Kidney (tissue), 14 donors: ENCODE data around the gene MAP3K6. TPM values are rescaled to one million over a fixed set of nuclear protein-coding genes. Genes with fewer than 3 reads are reported as not detected.

Source experiments
- DNase-seq, 5 donors: peaks; one replicate each; pipeline ENCODE4 v3.0.0-alpha.2; 2013 to 2020
- FAIRE-seq: peaks from 2 replicates; lab custom pipeline; 2012; peaks lifted over from hg19 to GRCh38; lab: Jason Lieb, UNC
- H3K27ac ChIP-seq, 2 donors: one replicate each; pipeline ENCODE4 v1.7.0; 2013; ENCODE audit warnings: low read depth in 2 of 2, low read length in 2 of 2, inconsistent platforms in 1 of 2
- H3K27me3 ChIP-seq: one replicate; pipeline ENCODE4 v1.7.1; 2013; ENCODE audit warnings: low read length, inconsistent platforms; ENCODE audit not compliant: control insufficient read depth, insufficient read depth
- H3K36me3 ChIP-seq, 3 donors: one replicate each; pipeline versions ENCODE4 v1.7.0 to v1.7.1; 2013; ENCODE audit warnings: low read length in 3 of 3, control low read depth in 1 of 3, inconsistent platforms in 1 of 3; ENCODE audit not compliant: insufficient read depth in 3 of 3, control insufficient read depth in 2 of 3
- H3K4me1 ChIP-seq, 3 donors: one replicate each; pipeline versions ENCODE4 v1.7.0 to v1.7.1; 2013; ENCODE audit warnings: low read length in 3 of 3, inconsistent platforms in 1 of 3, low read depth in 1 of 3; ENCODE audit not compliant: control insufficient read depth in 2 of 3, insufficient read depth in 2 of 3
- H3K4me3 ChIP-seq, 3 donors: one replicate each; pipeline versions ENCODE4 v1.7.0 to v1.8.1; 2013; ENCODE audit warnings: low read length in 3 of 3, control low read depth in 1 of 3, inconsistent platforms in 1 of 3
- H3K9ac ChIP-seq, 3 donors: one replicate each; pipeline versions ENCODE4 v1.7.0 to v1.7.1; 2013; ENCODE audit warnings: low read length in 3 of 3, control low read depth in 1 of 3, inconsistent platforms in 1 of 3
- H3K9me3 ChIP-seq, 3 donors: one replicate each; pipeline versions ENCODE4 v1.7.0 to v1.7.1; 2013; ENCODE audit warnings: low read length in 3 of 3, control low read depth in 1 of 3, inconsistent platforms in 1 of 3; ENCODE audit not compliant: control insufficient read depth in 2 of 3, insufficient read depth in 1 of 3
- CTCF ChIP-seq: IDR thresholded peaks from 3 replicates; pipeline ENCODE4 v1.5.1; 2012; ENCODE audit warnings: mild to moderate bottlenecking, moderate library complexity, borderline replicate concordance; ENCODE audit not compliant: insufficient read depth; ENCODE audit errors: extremely low read depth
- intact Hi-C: fragments of 100-400 bp; cut with DNase I; formaldehyde crosslinking; loops from one replicate; pipeline ENCODE4 v1.11.1; 2022
- polyA plus RNA-seq: library from polyadenylated mRNA; stranded (reverse); fragments of 350-450 nt; fragmentation: Illumina TruSeq; extraction: RNeasy Lipid Tissue Mini Kit (QIAGEN cat#74804); gene quantifications from one replicate; pipeline ENCODE4 v1.2.3, GENCODE V29; 2014; ENCODE audit warnings: low read depth, low replicate concordance; ENCODE audit not compliant: insufficient read depth
- total RNA-seq: library from RNA; stranded (reverse); fragmentation: NEBNext Ultra II Directional; extraction: Animal tissue kit (Norgen Biotek cat#: 25700); gene quantifications from one replicate; pipeline ENCODE4 v1.2.1, GENCODE V29; 2021
- donor health status: control.
- donor health status: control.
- donor health status: control.
- donor health status: control.
- donor health status: control.
- donor health status: DM: yes; HTN: yes; CAD: no.
- donor health status: Normal renal cell carcinoma (clear cell type).

Gene MAP3K6
- total and polyA plus RNA-seq, 2 donors from 2014 or later: 59.7 to 86.7 TPM

GRCh38 chr1:27383661-27384060 lies 16.9 kb upstream of the MAP3K6 start:
- Histone ChIP-seq H3K27ac (no peak overlapping the region), H3K36me3 (no peaks in the 10 kb centered on the region), H3K27me3 (no peaks in the 10 kb centered on the region), H3K4me3 (no peak overlapping the region), H3K4me1 (no peaks in the 10 kb centered on the region), H3K9ac (no peak overlapping the region), H3K9me3 (no peaks in the 10 kb centered on the region)
- DNase-seq: no peak
- intact Hi-C loops: no loop called here
- no peak for FAIRE-seq
- TF ChIP-seq CTCF: no peak

GRCh38 chr1:27383039-27383605 lies 16.4 kb upstream of the MAP3K6 start, which contains the start of gene CD164L2:
CD164L2 (minus strand) TSS chr1:27383333; CDS start chr1:27383239, 94 bp downstream.
- no peaks in the 10 kb centered on the region for H3K36me3 ChIP-seq
- H3K9ac ChIP-seq: no peak within 1 kb of the TSS
- FAIRE-seq (no peak), DNase-seq (peak; percentile 48 to 87 (median 69))
- H3K4me3 ChIP-seq: no peak within 1 kb of the TSS
- no peak within 1 kb of the TSS for H3K27ac ChIP-seq
- TF ChIP-seq CTCF: no peak
- H3K9me3 ChIP-seq: no peaks in the 10 kb centered on the region
- H3K27me3 ChIP-seq: no peaks in the 10 kb centered on the region
- no peaks in the 10 kb centered on the region for H3K4me1 ChIP-seq
- intact Hi-C loops: no loop called here

DNA sequence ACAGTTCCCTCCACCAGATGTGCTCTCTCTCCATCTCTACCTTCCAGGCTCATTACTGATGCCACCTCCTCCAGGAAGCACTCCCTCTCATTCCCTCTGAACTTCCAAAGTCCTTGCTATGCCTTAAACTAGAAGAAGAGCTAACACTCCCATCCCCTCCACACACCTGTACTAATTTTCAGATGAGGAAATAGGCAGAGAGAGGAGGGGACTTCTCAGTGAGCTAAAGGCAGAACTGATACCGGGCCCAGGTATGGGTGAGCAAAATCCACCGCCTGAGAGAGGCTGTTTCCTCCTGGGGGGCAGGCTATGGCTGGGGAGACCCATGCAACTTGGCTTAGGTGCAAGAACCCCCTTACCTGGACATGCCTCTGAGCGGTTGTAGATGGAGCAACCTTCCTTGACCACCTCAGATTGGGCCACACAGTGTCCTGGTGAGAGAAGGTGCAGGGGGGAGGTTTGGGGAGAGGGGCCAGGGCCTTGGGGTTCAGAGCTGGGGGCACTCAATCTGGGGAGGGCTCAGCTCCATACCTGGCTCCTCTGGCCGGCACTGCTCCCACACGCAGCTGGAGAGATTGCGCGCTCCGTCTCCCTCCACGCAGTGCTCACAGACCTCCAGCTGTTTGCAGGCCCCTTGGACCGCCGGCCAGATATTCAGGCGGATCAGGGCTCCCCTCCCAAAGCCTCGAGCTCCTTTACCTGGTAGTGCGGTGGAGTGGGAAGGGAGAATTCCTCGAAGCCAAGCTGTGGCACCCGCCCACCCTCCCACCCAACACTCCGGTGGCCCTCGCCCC lies 15.4 kb upstream of the MAP3K6 start:
- H3K4me3 ChIP-seq: no peak overlapping the region
- FAIRE-seq: no peak

More for the DNA sequence above, 15.4 kb upstream of the MAP3K6 start:
- no peaks in the 10 kb centered on the region for H3K4me1 ChIP-seq
- no peaks in the 10 kb centered on the region for H3K36me3 ChIP-seq
- no peak overlapping the region for H3K9ac ChIP-seq
- H3K9me3 ChIP-seq: no peaks in the 10 kb centered on the region
- intact Hi-C loops: no loop called here
- DNase-seq: no peak
- no peak for TF ChIP-seq CTCF
- no peak overlapping the region for H3K27ac ChIP-seq
- H3K27me3 ChIP-seq: no peaks in the 10 kb centered on the region
